ENCODE results near the gene XRCC3.

GRCh38 chr14:103687712-103688111, 27.5 kb downstream of the XRCC3 start:
- no peak for TF ChIP-seq CTCF (IDR thresholded peaks at IDR 0.05)
- no peak for TF ChIP-seq POLR2A (IDR thresholded peaks at IDR 0.05)

Data from lower leg skin (tissue), 3 donors.